ENCODE measurements around the gene BPIFA3.

DNA sequence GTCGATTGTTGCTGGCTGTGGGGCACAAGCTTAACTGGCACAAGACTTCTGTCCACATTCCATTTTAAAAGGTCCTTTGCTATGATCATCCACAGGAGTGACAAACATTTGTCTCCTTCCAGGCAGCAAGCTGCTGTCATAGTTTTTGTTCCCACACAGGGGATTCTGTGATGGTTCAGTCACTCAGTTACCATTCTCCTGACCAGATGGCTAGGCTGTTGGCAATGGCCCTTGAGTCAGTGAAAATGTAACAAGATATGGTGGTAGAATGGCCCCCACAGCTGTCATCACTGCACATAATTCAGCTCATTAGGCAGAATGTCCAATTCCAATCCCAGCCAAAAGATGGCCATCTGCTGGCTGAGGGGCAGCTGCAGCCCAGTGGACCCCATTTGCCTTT is 32.3 kb downstream of the BPIFA3 start:
- TF ChIP-seq ZNF302 (tag by site-specific recombination; IDR thresholded peaks at IDR 0.05; ENCODE audit: low read depth) (no peak), CTCF (tag by site-specific recombination; IDR thresholded peaks at IDR 0.05) (no peak), ZFP37 (tag by site-specific recombination; IDR thresholded peaks at IDR 0.05) (no peak), EGR2 (tag by site-specific recombination; IDR thresholded peaks at IDR 0.05; ENCODE audit: low read depth) (no peak), ZNF274 (IDR thresholded peaks at IDR 0.05; ENCODE audit: low read length) (no peak), ZNF274 (tag by site-specific recombination; IDR thresholded peaks at IDR 0.05; ENCODE audit: borderline replicate concordance) (no peak), ZNF174 (tag by site-specific recombination; IDR thresholded peaks at IDR 0.05) (no peak), ZNF660 (tag by site-specific recombination; IDR thresholded peaks at IDR 0.05) (no peak), ZNF324 (tag by site-specific recombination; IDR thresholded peaks at IDR 0.05) (no peak), ZNF513 (tag by site-specific recombination; IDR thresholded peaks at IDR 0.05) (no peak), ZNF391 (tag by site-specific recombination; IDR thresholded peaks at IDR 0.05; ENCODE audit: borderline replicate concordance, low read depth) (no peak)
- TF ChIP-seq, protein P1, sequence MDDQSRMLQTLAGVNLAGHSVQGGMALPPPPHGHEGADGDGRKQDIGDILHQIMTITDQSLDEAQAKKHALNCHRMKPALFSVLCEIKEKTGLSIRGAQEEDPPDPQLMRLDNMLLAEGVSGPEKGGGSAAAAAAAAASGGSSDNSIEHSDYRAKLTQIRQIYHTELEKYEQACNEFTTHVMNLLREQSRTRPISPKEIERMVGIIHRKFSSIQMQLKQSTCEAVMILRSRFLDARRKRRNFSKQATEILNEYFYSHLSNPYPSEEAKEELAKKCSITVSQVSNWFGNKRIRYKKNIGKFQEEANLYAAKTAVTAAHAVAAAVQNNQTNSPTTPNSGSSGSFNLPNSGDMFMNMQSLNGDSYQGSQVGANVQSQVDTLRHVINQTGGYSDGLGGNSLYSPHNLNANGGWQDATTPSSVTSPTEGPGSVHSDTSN (CRISPR knock-in tag; IDR thresholded peaks at IDR 0.05): no peak
